ENCODE results near the gene CAND2. TPM values are rescaled to one million over a fixed set of nuclear protein-coding genes. Genes with fewer than 3 reads are reported as not detected.
"Not testable (repeated sequence)": the region's sequence is repeated elsewhere in the genome, so short reads cannot be mapped to it uniquely, and the experiment has no call there.

CAND2 gene
- total RNA-seq, 1 donor from 2014 or later, result 69.2 TPM

DNA sequence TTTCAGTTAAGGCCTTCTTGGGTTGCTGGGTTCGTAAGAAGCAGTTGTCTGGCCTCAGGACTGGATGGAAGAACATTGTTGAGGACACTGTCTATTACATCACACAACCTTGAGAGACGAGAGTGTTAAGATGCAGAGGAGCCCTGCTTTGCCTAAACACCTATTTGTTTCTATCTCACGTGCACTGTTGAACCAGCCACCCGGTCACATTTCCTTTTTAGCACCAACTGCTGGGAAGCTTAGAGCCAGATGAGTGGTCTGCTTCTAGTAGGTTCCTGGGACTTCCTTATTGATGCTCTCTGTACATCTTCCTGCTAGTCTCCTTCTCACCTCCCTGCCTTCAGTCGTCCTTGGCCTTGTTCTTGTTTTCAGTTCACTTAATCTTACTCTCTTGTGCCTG is 22.3 kb downstream of the CAND2 start:
- intact Hi-C loops (cut with micrococcal nuclease), result no loop called here
- DNase-seq, result no peak
- no peak for ATAC-seq

DNA sequence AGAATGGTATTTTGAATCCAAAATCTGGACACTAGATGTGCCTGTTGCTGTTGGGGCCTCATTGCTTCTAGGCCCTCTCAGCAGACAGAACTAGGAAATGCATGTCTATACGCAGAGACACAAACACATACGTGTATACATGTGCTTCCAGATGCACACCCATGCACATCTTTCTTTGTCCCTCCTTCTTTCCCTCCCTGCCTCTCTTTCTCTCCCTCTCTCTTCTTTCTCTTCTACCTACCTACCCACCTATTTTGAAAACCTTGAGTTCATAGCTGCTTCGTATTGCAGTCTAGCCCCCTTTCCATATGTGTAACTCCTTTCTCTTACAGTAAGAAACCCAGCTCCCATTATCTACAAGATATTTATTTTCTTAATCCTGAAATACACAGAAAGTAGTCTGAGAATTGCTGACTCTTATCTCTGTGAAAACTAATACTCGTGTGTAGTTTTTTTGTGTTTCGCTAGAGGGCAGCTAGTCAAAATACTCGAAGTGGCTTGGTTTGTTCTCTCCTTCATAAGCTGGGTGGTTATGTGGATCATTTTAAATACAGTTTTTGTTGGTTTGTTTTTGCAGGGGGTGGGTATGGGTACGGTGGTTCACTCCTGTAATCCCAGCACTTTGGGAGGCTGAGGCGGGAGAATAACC is 26.4 kb downstream of the CAND2 start:
- ATAC-seq (no peak), DNase-seq (no peak)
- intact Hi-C loops (cut with micrococcal nuclease), result no loop called here

DNA sequence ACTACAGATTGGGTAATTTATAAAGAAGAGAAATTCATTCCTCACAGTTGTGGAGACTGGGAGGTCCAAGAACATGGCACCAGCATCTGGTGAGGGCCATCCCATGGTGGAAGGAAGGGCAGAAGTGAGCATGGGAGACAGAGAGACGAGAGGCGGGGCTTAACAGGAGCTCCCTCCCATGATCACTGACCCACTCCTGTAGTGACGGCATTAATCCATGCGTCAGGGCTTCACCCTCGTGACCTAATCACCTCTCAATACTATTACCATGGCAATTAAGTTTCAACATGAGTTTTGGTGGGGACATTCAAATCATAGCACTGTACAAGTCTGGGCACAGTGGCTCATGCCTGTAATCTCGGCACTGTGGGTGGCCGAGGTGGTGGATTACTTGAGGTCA is 27.8 kb downstream of the CAND2 start:
- intact Hi-C loops (cut with micrococcal nuclease), result no loop called here
- DNase-seq, result no peak
- no peak for ATAC-seq

DNA sequence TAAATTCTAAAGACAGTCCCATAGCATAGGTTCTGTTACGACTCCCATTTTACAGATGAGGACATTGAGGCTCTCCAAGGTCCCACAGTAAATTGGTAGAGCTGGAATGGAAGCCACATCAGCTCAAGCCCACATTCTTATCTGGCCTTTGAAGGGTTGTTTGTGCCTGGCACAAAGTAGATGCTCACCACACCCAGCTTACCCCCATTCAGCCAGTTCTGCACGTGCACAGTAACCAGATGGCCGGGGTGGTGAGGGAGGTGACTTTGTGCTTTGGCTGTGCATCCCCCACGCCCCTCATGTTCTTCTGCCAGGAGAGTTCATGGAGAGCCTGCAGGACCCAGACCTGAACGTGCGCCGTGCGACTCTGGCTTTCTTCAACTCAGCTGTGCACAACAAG is 28.7 kb downstream of the CAND2 start:
- intact Hi-C loops (cut with micrococcal nuclease), result no loop called here
- ATAC-seq (no peak), DNase-seq (no peak)

DNA sequence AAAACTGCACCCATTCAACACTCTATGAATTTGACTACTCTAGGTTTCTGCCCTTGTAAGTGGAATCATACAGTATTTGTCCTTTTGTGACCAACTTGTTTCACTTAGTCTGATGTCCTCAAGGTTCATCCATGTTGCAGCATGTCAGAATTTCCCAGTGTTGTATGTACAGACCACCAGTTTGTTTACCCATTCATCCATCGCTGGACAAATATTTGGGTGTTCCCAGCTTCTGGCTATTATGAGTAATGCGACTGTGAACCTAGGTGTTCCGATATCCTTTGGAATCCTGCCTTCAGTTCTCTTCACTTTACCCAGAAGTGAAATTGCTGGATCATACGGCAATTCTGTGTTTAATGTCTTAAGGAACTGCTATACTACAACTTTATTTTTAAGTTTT is 32.3 kb downstream of the CAND2 start:
- ATAC-seq (no peak), DNase-seq (no peak)
- intact Hi-C loops (cut with micrococcal nuclease), result no loop called here

DNA sequence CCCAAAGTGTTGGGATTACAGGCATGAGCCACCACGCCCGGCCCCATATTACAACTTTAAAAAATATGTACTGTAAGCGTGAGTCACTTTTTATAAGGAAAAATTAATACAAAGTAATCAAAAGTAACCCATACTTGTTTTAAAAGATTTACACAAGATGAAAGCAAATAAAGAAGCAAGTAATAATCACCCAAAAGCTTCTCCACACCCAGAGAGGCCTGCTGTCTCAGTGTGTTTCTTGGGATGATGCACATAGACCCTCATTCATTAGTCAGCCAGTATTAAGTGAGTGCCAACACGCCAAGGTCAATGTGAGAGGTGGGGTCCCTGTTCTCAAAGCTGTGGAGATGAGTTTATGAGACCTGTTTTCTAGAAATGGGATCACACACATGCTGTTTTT is 32.9 kb downstream of the CAND2 start:
- intact Hi-C loops (cut with micrococcal nuclease), result no loop called here
- ATAC-seq, result no peak
- no peak for DNase-seq

DNA sequence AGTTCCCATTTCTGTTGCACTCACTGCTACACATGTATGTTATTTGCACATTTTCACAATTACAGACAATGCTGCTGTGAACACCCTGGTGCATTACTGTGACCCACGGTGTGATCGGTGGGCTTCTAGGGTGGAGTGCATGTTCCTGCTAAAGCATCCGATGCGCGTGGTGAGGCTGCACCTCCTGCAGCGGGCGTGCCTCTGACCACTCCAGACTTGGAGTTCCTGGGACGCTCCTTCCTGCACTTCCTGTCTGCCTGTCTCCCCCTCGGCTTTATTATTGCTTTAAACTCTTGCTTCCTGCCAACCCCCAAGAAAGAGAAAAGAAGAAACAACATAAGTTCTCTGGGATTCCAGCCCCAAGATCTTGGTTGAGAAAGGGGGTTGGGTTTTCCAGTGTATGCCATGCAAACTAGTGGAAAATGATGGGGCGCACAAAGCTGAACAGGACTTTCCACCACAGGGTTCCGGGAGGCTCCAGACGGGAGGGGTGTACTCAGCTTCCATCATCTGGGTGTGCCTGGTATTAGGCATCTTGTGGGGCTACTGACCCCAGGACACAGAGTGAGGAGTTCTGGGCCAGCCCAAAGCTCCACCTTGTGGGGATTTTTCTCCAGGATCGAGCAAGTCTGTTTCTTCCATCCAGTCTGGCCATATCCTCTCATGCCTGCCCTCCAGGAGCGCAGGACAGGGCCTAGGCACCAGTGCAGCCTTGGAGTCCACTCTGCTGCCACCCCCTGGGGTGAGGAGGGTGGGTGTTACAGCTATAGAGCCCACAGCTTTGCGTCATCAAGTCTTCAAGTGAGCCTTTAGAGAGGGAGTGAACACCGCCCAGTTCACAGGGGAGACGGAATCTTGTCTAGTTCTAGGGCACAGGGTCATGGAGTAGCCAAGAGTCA is 33.7 kb downstream of the CAND2 start:
- ATAC-seq (no peak), DNase-seq (no peak)
- intact Hi-C loops (cut with micrococcal nuclease), result no loop called here

DNA sequence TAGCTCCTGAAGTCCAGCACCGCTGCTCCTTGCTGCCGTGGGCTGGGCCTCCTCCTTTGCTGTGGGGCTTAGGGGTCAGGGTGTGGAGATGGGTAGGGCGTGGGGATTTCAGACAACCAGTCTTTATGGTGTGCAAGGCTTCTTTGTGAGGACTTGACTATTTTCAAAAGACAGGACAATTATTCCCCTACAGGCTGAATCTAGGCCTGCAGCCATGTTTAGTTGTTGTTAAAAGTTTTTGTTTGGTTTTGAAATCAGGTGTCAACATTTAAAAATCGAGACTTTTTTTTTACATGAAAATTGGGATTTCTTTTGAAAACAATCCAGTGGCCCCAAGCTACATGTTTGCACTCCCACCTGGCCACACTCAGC is 34.3 kb downstream of the CAND2 start:
- no peak for ATAC-seq

DNA sequence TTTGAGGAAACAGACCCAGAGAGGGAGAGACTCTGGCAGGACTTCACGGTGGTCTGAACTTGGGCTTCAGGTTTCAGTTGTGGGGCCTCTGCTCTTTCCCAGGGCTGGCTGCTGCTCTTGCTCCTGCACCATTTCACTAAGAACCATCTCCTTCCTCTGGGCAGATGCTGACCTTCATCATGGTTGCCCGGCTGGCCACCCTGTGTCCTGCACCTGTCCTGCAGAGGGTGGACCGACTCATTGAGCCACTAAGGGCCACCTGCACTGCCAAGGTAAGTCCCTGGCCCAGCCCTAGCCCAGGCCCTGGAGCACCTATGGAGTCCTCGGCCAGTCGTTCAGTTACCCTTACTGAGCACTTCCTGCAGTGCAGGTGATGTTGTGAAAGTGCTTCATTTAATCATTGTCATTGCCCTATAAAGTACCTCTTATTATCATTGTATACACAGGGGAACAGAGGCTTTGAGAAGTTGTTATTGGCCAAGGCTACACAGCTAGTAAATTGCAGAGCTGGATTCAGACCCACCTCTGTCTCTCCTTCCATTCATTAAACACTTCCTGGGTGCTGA is 34.9 kb downstream of the CAND2 start:
- intact Hi-C loops (cut with micrococcal nuclease), result no loop called here
- DNase-seq, result no peak

More for the DNA sequence above, 34.3 kb downstream of the CAND2 start:
- intact Hi-C loops (cut with micrococcal nuclease), result no loop called here
- no peak for DNase-seq

DNA sequence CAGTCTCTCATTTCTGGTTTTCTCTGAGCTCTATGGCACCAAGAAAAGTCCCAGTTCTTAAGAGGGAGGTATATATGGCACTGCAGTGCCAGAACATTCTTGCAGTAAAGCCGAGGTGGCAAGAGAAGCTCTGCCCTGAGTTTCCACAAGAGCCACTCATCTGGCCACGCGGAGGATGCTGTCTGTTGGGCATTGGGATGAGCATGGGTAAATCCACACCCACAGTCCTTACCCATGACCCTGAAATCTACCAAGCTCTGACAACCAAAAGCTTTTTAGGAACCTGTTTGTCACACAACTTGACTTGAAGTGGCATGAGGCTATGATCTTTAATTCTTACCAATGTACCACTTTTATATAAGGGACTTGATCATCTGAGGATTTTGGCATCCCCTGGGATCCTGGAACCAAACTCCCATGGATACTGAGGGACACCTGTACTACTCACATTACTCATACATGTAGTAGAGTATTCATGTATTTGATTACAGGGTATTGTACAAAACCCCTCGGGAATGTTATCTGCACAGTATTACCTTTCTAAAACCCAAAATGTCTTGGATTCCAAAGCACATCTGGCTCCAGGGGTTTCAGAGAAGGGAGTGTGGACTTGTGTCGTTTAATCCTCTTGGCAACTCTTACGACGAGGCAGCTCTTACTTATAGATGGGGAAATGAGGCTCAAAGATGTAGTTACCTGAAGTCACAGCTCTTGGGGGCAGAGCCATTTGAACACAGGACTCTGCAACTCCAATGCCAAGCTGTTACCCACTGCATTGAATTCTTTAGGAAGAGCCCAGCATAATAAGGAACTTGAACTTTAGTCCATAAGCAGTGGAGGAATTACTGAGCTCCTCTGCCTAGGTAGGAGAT is 36.1 kb downstream of the CAND2 start:
- ATAC-seq (no peak), DNase-seq (no peak)
- intact Hi-C loops (cut with micrococcal nuclease), result no loop called here

More for the DNA sequence above, 34.9 kb downstream of the CAND2 start:
- no peak for ATAC-seq

DNA sequence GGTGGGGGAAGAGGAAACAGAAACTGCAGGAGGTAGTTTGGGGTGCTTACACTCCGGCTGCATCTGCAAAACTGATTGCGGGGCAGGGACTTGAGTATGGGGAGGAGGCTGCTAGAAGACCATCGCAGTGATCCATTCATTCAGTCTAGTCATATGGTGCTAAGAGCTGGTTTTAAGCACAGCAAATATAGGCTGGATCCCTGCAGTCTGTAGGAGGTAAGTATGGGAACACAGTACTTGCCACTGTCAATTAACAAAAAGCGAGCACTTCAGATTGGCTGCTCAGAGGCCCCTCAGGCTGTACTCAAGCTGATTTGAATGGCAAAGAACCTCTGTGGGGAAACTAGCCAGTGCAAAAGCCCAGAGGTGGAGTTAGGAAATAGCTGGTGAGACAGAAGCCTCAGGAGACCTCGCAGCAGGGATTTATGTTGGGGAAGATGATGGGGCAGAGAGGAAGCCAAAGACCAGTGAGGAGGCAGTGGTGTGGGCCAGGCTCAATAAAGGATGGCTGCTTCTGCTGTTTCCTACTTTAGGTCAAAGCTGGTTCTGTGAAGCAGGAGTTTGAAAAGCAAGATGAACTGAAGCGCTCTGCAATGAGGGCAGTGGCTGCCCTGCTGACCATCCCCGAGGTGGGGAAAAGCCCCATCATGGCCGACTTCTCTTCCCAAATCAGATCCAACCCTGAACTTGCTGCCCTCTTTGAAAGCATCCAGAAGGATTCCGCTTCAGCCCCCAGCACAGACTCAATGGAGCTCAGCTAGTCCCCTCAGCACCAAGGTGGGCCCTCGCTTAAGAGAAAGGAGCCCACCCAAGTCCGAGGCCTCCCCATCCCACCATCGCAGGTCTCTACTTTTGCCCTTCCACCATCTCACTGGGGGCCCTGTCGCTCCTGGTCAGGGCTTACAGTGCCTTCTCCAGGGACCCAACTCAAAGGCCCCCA is 37.0 kb downstream of the CAND2 start:
- intact Hi-C loops (cut with micrococcal nuclease), result no loop called here
- DNase-seq, result no peak
- ATAC-seq, result no peak

DNA sequence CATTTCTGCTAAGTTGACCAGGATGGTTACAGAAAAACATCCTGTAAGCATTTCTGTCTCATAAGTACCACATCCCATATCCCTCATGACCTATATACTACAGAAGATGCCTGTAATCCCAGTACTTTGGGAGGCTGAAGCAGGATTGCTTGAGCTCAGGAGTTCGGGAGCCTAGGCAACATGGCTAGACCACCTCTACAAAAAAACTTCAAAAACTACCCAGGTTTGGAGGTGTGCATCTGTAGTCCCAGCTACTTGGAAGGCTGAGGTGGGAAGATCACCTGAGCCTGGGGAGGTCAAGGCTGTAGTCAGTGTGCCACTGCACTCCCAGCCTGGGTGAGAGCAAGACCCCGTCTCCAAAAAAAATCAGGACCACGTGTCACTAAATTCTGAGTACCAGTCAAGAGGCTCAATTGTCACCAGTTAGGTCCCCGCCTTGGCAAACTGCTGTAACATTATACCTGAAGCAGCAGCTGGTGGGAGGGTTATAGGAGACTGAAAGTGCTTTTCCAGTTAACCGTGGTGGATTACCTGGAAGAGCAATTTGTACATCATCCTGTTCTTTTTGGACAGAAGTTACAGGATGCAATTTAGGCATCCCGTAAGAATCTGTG is 38.7 kb downstream of the CAND2 start:
- DNase-seq (no peak), ATAC-seq (no peak)
- intact Hi-C loops (cut with micrococcal nuclease), result no loop called here

DNA sequence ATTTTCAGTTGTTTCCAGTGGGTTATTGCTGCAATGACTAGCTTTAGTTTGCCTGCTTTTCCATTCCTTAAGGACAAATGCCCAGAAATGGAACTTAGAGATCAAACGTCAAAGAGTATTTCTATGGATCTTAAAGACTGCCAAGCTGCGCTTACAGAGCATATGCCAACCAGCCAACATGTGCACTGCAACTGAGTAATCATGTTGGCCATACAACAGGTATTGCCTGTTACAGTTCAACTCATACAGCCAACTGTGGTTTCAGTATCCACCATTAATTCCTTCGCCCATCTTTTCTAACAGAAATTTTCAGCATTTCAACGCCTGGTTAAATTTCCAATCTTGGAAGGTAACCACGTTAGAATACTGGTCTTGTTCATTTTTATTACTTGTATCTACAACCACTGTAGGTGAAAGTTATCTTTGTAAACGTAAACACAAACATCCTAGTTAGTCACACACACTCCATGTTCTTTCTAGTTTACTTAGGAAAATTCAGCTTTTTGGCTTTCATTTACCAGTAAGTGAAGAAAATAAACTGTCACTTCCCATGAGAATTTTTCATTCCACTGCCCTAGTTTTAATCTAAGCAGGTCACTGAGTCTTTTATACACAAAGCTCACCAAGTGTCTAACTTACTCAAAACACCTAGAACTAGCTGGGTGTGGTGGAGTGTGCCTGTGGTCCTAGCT is 41.0 kb downstream of the CAND2 start:
- DNase-seq (no peak), ATAC-seq (no peak)
- intact Hi-C loops (cut with micrococcal nuclease), result no loop called here

DNA sequence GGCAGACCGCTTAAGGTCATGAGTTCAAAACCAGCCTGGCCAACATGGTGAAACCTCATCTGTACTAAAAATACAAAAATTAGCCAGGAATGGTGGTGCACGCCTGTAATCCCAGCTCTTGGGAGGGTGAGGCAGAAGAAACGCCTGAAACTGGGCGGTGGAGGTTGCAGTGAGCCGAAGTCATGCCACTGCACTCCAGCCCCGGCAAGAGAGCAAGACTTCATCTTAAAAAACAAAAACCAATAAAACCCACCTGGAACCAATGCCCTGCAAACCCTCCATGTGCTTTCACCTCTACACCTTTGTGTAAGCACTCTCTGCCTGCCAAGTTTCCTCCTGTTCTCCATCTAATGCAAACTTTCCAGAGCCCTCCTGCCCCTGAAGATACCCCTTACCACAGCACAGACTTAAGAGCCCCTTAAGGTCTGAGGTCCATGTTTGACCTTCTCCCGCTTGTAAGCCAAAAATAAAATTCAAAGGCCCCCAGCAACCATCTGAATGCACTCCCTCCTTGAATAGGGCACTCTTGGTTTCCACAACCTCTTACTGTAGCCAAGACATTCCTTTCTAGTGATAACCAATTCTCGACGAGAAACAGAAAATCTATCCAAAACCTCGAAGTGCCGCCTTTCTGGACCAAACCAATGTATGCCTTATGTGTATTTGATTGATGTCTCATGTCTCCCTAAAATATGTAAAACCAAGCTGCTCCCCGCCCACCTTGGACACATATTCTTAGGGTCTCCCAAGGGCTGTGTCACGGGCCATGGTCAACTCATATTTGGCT is 41.9 kb downstream of the CAND2 start:
- intact Hi-C loops (cut with micrococcal nuclease), result no loop called here
- no peak for ATAC-seq
- DNase-seq, result no peak

DNA sequence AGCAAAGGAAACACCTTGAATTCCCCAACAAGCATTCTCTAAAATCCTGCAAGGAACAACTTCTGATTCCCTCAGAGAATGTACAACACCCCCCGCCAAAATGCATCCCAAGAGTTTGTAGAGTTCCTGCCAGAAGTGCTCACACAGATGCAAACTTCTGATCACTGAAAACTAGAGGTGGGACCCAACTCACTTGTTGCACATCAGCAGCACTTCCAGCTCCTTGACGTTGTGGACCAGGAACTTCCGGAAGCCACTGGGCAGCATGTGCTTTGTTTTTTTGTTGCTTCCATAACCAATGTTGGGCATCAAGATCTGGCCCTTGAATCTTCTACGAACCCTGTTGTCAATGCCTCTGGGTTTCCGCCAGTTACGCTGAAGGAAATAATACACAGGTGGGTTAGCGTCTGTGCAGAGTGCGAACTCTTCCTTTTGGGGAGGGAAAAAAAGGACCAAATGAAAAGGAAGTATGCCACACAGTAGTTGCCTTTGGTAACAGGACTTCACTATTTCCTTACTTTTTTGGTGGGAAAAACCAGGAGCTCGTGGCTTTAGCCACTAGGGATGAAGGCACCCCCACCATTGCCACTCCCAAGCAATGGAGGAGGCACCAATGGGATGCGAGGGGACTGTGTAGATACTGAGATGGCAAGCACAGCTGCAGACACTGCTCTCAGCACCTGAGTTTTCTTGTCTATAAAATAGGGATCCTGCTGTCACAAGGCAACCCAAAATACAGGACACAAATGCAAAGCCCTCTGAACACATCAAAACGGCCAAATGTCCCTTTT is 42.9 kb downstream of the CAND2 start:
- intact Hi-C loops (cut with micrococcal nuclease), result no loop called here
- DNase-seq, result no peak
- ATAC-seq, result no peak

DNA sequence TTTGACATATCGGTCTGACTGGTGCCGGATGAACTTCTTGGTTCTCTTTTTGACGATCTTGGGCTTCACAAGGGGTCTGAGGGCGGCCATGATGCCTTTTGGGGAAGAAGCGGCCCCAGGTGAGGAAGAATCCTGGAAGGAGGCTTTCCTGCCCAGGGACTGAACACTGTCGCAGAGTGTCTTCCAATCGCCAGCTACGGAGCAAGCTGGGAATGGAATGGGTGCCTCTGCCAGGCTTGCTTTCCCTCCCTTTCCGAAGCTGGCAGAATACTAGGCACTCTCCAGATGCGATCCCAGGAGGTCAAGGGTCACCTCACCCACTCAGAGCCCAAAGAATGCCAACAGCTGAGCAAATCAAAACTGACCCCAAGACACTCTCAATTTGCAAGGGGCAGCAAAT is 43.7 kb downstream of the CAND2 start:
- not testable (repeated sequence) for ATAC-seq, DNase-seq

More for the DNA sequence above, 43.7 kb downstream of the CAND2 start:
- intact Hi-C loops (cut with micrococcal nuclease), result not testable (repeated sequence)
